ENCODE results near the gene GNB1. TPM values are rescaled to one million over a fixed set of nuclear protein-coding genes. Genes with fewer than 3 reads are reported as not detected.

The GNB1 gene
- total RNA-seq, 1 donor from 2014 or later: 328 TPM

DNA sequence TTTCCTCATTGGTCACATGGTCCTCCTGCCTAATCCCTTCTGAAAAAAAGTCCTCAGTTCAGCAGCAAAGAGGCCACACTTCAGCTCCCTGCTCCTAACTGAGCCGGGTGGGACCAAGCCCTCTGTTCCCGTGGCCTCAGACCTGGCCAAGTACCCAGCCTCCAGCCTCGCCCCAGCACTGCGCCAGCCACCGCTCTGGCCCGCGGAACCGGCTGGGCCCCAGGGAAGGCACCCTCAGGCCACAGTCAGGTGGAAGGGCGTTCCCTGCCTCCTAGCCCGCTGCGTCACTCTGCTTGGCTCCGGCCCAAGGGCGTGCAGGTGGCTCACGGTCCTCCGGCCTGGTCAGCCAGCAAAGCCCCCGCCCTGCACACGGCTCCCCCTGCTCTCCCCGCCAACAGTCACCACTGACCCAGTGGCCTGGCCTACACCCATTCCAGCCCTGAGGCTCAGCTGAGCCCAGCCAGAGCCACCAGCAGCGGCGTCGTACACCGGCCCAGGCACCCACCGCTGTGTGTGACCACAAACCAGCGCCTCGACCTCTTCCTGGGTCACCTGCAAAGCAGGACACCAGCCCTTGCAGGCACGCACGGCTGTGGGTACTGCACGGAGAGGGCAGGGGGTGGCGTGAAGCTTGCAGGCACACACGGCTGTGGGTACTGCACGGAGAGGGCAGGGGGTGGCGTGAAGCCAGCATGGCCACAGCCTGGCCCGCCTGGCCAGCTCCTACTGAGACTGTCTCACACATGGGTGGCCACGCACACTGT lies 132.0 kb downstream of the GNB1 start:
- H3K9me3 ChIP-seq: no peaks in the 10 kb centered on the region
- H3K4me3 ChIP-seq: no peak overlapping the region
- DNase-seq (peak; percentile 96), ATAC-seq (peak; percentile 93)
- peaks cover 22% of the 10 kb centered on the region for H3K4me1 ChIP-seq
- no peaks in the 10 kb centered on the region for H3K27me3 ChIP-seq
- TF ChIP-seq, protein P1, sequence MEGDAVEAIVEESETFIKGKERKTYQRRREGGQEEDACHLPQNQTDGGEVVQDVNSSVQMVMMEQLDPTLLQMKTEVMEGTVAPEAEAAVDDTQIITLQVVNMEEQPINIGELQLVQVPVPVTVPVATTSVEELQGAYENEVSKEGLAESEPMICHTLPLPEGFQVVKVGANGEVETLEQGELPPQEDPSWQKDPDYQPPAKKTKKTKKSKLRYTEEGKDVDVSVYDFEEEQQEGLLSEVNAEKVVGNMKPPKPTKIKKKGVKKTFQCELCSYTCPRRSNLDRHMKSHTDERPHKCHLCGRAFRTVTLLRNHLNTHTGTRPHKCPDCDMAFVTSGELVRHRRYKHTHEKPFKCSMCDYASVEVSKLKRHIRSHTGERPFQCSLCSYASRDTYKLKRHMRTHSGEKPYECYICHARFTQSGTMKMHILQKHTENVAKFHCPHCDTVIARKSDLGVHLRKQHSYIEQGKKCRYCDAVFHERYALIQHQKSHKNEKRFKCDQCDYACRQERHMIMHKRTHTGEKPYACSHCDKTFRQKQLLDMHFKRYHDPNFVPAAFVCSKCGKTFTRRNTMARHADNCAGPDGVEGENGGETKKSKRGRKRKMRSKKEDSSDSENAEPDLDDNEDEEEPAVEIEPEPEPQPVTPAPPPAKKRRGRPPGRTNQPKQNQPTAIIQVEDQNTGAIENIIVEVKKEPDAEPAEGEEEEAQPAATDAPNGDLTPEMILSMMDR (IDR thresholded peaks at IDR 0.05): no peak
- H3K27ac ChIP-seq: peak overlapping the region; percentile 76
- intact Hi-C loops (cut with DNase I): loop anchor here (10.0 kb wide), 1 partner anchor 136 kb away; the partner anchor contains the start of gene GNB1
- H3K36me3 ChIP-seq: peaks cover 79% of the 10 kb centered on the region

DNA sequence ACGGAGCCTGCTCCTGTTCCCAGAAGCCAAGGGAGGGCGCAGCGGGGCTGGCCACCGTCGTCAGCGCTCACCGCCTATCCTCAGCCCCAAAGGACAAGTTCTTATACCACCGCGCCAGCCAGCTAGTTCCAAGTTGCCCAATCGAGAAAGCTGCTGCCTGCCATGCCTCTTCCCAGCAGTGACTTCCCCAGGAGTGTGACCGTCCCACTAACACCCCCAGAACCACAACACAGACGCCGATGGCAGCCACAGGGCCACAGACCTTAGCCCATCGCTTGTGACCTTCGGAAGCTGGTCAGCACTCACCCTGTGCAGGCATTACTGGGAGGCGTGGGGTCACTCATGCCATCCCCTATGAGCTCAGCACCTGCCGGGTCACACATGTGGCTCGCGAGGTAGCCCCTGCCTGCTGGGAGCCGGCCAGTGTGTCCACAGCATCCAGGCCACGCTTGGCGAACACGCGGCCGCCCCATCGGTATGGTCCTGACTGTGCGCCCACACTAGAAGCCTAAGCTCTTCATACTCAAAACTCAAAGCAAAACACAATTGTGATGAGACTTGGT lies 132.7 kb downstream of the GNB1 start:
- TF ChIP-seq, protein P1 (IDR thresholded peaks at IDR 0.05): no peak
- Histone ChIP-seq H3K4me3 (no peak overlapping the region), H3K36me3 (peaks cover 79% of the 10 kb centered on the region), H3K27ac (peak overlapping the region; percentile 76), H3K9me3 (no peaks in the 10 kb centered on the region), H3K27me3 (no peaks in the 10 kb centered on the region), H3K4me1 (peaks cover 19% of the 10 kb centered on the region)
- ATAC-seq: peak; percentile 1
- intact Hi-C loops (cut with DNase I): loop anchor here (10.0 kb wide), 1 partner anchor 137 kb away; the partner anchor contains the start of gene GNB1
- DNase-seq: peak; percentile 68

DNA sequence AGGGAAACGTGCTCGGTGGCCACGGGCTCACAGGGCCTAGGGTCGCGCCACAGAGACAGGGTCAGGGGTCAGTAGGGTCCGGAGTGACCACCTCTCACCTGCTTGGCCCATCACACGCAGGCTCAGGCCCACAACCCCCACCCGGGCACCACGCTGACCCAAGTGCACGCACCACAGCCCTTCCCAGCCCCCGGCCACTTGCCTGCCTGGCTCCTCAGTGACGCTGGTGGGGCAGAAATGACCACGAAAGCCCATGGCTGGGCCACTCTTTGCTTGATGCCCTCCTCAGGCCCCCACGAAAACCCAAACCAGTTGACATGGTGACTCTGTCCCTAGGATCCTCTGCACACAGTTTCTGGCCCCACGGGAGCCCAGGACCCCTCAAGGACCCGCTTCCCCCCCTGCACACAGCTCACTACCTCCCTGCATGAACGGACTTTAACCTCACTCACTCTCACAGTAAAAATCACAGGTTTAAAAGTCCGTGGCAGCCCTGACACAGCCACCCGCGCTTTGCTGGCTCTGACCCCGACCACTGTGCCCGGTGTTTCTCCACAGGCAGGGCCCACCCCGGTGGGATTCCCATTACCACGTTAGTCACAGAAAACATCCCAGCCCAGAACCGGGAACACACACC lies 133.3 kb downstream of the GNB1 start:
- peak overlapping the region; percentile 76 for H3K27ac ChIP-seq
- no peak overlapping the region for H3K4me3 ChIP-seq
- DNase-seq (no peak), ATAC-seq (no peak)
- H3K4me1 ChIP-seq: peaks cover 19% of the 10 kb centered on the region
- TF ChIP-seq, protein P1 (IDR thresholded peaks at IDR 0.05): no peak
- intact Hi-C loops (cut with DNase I): loop anchor here (10.0 kb wide), 1 partner anchor 137 kb away; the partner anchor contains the start of gene GNB1
- H3K36me3 ChIP-seq: peaks cover 78% of the 10 kb centered on the region
- no peaks in the 10 kb centered on the region for H3K9me3 ChIP-seq
- no peaks in the 10 kb centered on the region for H3K27me3 ChIP-seq

DNA sequence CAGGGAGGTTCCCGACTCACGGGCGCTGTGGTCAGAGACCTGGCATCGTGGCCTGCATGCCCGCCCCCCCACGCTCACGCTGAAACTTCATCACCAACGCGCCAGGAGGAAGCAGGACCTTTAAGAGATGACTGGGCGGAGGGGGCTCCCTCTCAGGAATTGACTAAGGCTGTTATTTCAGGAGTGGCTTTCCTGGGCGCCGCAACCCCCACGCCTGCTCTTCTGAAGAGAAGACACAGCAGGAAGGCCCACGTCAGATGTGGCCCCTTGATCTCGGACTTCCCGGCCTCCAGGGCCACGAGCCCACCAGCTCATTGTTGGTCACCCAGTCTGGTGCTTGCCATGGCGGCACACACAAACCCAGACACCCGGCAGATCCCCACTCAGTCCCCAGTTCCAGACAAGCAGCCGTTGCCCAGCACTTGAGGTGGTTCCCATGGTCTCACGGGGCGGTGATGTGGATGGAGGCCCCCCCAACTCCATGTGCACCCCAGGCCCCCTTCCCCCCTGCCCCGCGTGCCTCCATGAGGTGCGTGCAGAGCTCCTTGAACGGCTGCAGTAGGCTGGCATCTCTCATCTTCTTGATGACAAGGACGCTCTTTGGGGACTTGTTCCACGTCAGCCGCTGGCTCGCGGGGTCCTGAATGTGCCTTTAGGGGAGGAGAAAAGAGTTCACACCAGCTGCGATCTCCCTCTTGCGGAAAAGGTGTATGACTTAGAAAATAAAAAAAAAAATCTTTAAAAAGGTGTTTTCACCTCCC lies 134.0 kb downstream of the GNB1 start:
- Histone ChIP-seq H3K36me3 (peaks cover 76% of the 10 kb centered on the region), H3K27ac (no peak overlapping the region), H3K4me3 (no peak overlapping the region), H3K27me3 (no peaks in the 10 kb centered on the region), H3K4me1 (peaks cover 19% of the 10 kb centered on the region), H3K9me3 (no peaks in the 10 kb centered on the region)
- TF ChIP-seq, protein P1 (IDR thresholded peaks at IDR 0.05): no peak
- no peak for DNase-seq
- ATAC-seq: no peak
- intact Hi-C loops (cut with DNase I): loop anchor here (10.0 kb wide), 1 partner anchor 138 kb away; the partner anchor contains the start of gene GNB1

DNA sequence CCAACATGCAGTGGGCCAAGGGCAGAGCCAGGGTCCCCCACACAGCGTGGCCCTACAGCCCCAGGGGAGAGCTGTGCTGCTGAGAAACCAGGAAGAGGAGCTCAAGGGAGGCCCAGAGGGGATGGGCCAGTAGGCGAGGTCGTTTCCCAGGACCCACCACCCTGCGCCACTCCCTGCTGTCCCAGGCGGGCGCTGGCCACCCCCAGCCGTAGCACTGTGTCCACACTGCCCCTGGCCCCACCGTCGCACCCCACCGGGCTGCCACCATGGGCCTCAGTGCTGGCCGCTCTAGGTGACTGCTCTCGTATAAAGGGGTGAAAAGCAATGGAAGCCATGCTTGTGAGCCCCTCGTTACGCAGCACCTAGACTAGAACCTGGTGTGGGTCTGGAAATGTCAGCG lies 135.0 kb downstream of the GNB1 start:
- Histone ChIP-seq H3K27ac (no peak overlapping the region), H3K4me1 (peaks cover 19% of the 10 kb centered on the region), H3K9me3 (no peaks in the 10 kb centered on the region), H3K27me3 (no peaks in the 10 kb centered on the region), H3K4me3 (no peak overlapping the region), H3K36me3 (peaks cover 66% of the 10 kb centered on the region)
- intact Hi-C loops (cut with DNase I): loop anchor here (10.0 kb wide), 1 partner anchor 139 kb away; the partner anchor contains the start of gene GNB1
- DNase-seq (no peak), ATAC-seq (no peak)
- TF ChIP-seq, protein P1 (IDR thresholded peaks at IDR 0.05): no peak
